Stimulated activated memory B cell treated with anti-CD40 and anti-IgM and Interleukin-4, amounts not matched to agents 10 μg/mL and 1 μg/mL and 100 μg/mL, for 72 hours (primary cell): Measurements from ENCODE around the gene TTC17.
"Not testable (repeated sequence)": the region's sequence is repeated elsewhere in the genome, so short reads cannot be mapped to it uniquely, and the experiment has no call there.

ENCODE experiments used
- ATAC-seq: fragments of 150-1000 bp; cut with Tn5 transposase; 2 replicates; pipeline ENCODE4 v1.10.0; 2021
- H3K27ac Mint-ChIP-seq: one replicate; pipeline ENCODE4 v1.8.0; 2022; ENCODE audit warnings: mild to moderate bottlenecking, mixed read lengths
- H3K27me3 Mint-ChIP-seq: one replicate; pipeline ENCODE4 v1.8.0; 2022; ENCODE audit warnings: mixed read lengths
- H3K36me3 Mint-ChIP-seq: one replicate; pipeline ENCODE4 v1.8.0; 2022; ENCODE audit warnings: mixed read lengths
- H3K4me1 Mint-ChIP-seq: one replicate; pipeline ENCODE4 v1.8.0; 2022; ENCODE audit warnings: mixed read lengths
- H3K4me3 Mint-ChIP-seq: one replicate; pipeline ENCODE4 v1.8.0; 2022; ENCODE audit warnings: mild to moderate bottlenecking, moderate library complexity, mixed read lengths
- H3K9me3 Mint-ChIP-seq: one replicate; pipeline ENCODE4 v1.8.0; 2022; ENCODE audit warnings: mixed read lengths

The TTC17 gene

DNA sequence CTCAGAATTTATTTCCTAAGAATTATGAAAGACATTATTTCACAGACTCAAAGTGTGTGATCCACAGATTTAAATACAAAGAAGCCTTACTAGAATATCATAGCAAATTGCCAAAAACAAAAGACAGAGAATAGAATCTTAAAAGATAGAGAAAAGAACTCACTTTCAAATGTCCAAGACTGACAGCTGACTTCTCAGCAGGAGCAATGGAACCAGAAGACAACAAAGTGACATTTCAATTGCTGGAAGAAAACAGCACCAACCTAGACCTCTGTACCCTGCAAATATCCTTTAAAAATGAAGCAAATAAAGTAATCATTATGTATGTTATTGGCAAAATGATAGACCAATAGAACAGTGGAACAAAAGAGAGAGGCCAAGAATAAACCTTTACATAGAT, 109.2 kb downstream of the TTC17 start:
- ATAC-seq, result no peak
- peaks cover 53% of the 10 kb centered on the region for H3K36me3 Mint-ChIP-seq
- H3K27ac Mint-ChIP-seq, result no peak overlapping the region
- no peak overlapping the region for H3K4me3 Mint-ChIP-seq
- peaks cover 26% of the 10 kb centered on the region for H3K9me3 Mint-ChIP-seq
- no peaks in the 10 kb centered on the region for H3K27me3 Mint-ChIP-seq
- H3K4me1 Mint-ChIP-seq, result no peaks in the 10 kb centered on the region

DNA sequence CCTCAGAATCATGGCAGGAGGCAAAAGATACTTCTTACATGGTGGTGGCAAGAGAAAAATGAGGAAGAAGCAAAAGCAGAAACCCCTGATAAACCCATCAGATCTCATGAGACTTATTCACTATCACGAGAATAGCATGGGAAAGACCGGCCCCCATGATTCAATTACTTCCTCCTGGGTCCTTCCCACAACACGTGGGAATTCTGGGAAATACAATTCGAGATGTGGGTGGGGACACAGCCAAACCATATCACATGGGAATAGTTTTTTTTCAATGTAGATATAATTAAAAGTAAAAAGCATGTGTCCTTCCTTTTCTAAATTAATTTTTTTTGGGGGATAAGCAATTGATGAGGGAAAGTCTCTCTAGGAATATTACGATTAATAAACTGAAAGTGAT, 118.8 kb downstream of the TTC17 start:
- Mint-ChIP-seq H3K36me3 (peaks cover 60% of the 10 kb centered on the region), H3K9me3 (peaks cover 33% of the 10 kb centered on the region)
- ATAC-seq, H3K27ac Mint-ChIP-seq, H3K27me3 Mint-ChIP-seq, H3K4me1 Mint-ChIP-seq, H3K4me3 Mint-ChIP-seq: not testable (repeated sequence)

DNA sequence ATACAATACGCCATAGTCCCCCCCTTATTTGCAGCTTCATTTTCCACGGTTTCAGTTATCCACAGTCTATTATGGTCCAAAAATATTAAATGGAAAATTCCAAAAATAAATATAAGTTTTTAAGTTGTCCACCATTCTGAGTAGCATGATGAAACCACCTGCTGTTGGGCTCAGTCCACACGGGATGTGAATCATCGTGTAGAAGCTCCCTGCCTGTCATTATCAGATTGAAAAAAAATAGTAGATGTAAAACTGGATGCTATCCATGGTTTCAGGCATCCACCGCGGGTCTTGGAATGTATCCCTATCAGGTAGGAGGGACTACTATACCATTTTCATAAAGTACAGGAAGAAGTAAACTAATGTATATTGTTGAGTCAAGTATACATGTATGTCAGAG, 127.4 kb downstream of the TTC17 start:
- Mint-ChIP-seq H3K27ac (no peak overlapping the region), H3K4me3 (no peak overlapping the region), H3K4me1 (no peaks in the 10 kb centered on the region), H3K36me3 (peaks cover 43% of the 10 kb centered on the region), H3K9me3 (peaks cover 5% of the 10 kb centered on the region), H3K27me3 (no peaks in the 10 kb centered on the region)
- ATAC-seq, result no peak

DNA sequence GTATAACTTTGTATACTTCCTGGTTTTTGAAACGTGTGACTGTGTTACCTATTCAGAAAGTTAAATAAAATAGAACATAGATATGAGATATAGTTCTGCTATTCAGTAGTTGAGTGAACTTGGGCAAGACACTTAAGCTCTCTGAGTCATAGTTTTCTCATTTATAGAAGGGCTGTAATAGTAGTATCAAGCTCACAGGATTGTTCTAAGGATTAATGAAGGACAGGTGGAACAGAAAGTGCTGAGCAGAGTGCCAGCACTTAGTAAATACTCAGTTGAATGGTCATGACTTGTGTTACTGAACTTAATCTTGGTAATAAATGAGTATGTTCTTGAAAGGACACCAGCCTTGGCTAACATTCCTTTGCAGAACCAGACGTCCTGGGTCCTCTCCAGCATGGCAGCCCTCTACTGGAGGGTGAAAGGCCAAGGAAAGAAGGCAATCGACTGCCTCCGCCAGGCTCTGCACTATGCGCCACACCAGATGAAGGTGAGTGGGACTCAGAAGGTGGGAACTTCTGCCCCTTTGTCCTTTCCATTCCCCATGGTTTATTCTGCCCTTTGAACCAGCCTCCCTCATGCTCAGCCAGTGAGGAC, 131.2 kb downstream of the TTC17 start:
- Mint-ChIP-seq H3K27me3 (no peaks in the 10 kb centered on the region), H3K4me3 (no peak overlapping the region), H3K27ac (no peak overlapping the region), H3K4me1 (no peaks in the 10 kb centered on the region), H3K36me3 (peaks cover 59% of the 10 kb centered on the region), H3K9me3 (no peaks in the 10 kb centered on the region)
- no peak for ATAC-seq

- Mint-ChIP-seq H3K9me3 (no peaks in the 10 kb centered on the region), H3K4me1 (no peaks in the 10 kb centered on the region), H3K27me3 (no peaks in the 10 kb centered on the region), H3K4me3 (no peak overlapping the region), H3K27ac (no peak overlapping the region), H3K36me3 (peaks cover 57% of the 10 kb centered on the region)
- ATAC-seq, result no peak
Observed at GRCh38 chr11:43492701-43493100, 134.0 kb downstream of the TTC17 start.

DNA sequence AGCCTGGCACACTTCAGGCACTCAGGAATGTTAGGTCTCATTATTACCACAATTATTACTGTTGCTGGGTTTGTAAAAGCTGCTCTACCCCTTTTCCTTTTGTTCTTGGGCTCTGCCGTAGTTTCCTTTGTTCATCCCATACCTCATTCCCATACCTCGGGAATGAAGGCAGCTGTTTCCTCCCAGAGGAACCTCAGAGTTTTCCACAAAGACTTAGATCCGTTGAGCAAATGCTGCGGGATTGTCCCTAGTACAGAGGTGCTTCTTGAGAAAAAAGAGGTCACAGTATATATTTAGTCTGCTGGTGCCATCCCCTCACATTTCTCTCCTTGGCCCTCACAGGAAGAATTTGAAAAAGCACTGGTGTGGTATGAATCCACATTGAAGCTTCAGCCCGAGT, 134.7 kb downstream of the TTC17 start:
- H3K4me3 Mint-ChIP-seq, result no peak overlapping the region
- ATAC-seq, result no peak
- peaks cover 57% of the 10 kb centered on the region for H3K36me3 Mint-ChIP-seq

GRCh38 chr11:43497144-43497543, 138.4 kb downstream of the TTC17 start:
- no peak for ATAC-seq
- H3K36me3 Mint-ChIP-seq, result peaks cover 36% of the 10 kb centered on the region
- no peak overlapping the region for H3K4me3 Mint-ChIP-seq
- peaks cover 6% of the 10 kb centered on the region for H3K27me3 Mint-ChIP-seq
- peaks cover 6% of the 10 kb centered on the region for H3K9me3 Mint-ChIP-seq
- H3K4me1 Mint-ChIP-seq, result no peaks in the 10 kb centered on the region
- no peak overlapping the region for H3K27ac Mint-ChIP-seq

More for the DNA sequence above, 134.7 kb downstream of the TTC17 start:
- Mint-ChIP-seq H3K27ac (no peak overlapping the region), H3K4me1 (no peaks in the 10 kb centered on the region), H3K9me3 (no peaks in the 10 kb centered on the region), H3K27me3 (no peaks in the 10 kb centered on the region)

GRCh38 chr11:43498561-43498960, 139.8 kb downstream of the TTC17 start:
- Mint-ChIP-seq H3K4me3 (no peak overlapping the region), H3K9me3 (peaks cover 6% of the 10 kb centered on the region), H3K36me3 (peaks cover 22% of the 10 kb centered on the region), H3K27me3 (peaks cover 13% of the 10 kb centered on the region), H3K27ac (no peak overlapping the region), H3K4me1 (no peaks in the 10 kb centered on the region)
- no peak for ATAC-seq

DNA sequence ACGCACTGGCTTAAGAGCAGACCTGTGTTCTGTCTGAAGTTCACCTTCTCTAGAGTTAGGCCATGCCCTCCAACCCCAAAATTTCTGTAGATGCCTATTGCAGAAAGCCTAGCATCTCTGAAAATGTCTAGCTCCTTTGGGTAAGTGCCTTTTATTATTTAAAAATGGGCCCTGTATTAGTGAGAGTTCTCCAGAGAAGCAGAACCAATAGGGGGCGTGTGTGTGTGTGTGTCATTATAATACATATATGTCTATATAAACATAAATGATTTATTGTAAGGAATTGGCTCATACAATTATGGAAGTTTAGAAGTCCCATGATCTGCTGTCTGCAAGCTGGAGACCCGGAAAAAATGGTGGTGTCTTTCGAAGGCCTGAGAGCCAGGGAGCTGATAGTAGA, 144.7 kb downstream of the TTC17 start:
- no peak overlapping the region for H3K4me3 Mint-ChIP-seq
- no peaks in the 10 kb centered on the region for H3K4me1 Mint-ChIP-seq
- H3K9me3 Mint-ChIP-seq, result peaks cover 6% of the 10 kb centered on the region
- H3K27ac Mint-ChIP-seq, result no peak overlapping the region
- peaks cover 13% of the 10 kb centered on the region for H3K27me3 Mint-ChIP-seq
- H3K36me3 Mint-ChIP-seq, result no peaks in the 10 kb centered on the region
- ATAC-seq, result no peak

DNA sequence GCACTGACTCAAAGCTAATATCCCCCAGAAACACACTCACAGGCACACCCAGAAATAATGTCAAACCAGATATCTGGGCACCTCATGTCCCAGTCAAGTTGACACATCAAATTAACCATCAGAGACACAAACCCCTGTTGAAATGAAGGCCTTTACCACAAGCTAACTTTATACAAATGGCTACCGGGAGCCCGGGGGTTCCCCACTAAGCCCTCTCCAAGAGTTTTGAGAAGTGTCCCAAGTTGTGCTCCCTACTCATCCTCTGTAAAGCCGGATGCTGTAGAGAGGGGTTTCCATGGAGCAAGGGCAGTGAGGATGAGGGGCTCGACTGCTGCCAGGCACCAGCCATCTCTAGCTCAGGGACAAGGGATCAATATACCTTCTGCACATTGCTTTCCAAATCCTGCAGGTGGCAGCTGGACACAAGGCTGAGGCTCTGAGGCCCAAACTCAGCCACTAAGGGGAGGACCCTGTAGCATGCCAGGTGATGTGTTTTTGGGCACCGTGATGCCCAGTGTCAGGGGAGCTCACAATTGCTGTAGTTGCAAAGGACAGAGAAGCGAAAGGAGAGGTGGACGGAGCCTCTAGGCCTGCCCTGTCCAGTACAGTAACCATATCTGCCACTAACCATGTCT, 145.7 kb downstream of the TTC17 start:
- Mint-ChIP-seq H3K27ac (no peak overlapping the region), H3K4me3 (no peak overlapping the region), H3K4me1 (no peaks in the 10 kb centered on the region), H3K36me3 (no peaks in the 10 kb centered on the region), H3K9me3 (peaks cover 6% of the 10 kb centered on the region), H3K27me3 (peaks cover 13% of the 10 kb centered on the region)
- ATAC-seq, result no peak

DNA sequence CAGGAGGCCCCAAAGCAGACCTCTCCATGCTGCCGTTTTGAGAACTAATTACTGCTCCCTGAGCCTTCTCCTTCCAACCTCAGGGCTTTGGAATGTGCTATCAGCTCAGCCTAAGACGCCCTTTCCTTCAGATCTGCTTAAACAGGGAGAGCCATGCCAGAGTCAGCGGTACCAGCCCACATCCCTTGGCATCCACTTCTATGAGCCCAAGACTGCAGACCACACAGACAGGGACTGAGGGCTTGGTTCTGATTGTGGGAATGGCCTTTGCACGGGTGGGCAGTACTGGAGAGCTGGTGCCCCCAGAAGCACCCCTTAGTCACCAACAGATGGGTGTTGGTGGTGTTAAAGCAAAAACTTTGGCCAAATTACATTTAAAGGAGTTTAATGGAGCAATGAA, 146.5 kb downstream of the TTC17 start:
- ATAC-seq, result no peak
- no peak overlapping the region for H3K27ac Mint-ChIP-seq
- no peaks in the 10 kb centered on the region for H3K36me3 Mint-ChIP-seq
- peaks cover 6% of the 10 kb centered on the region for H3K9me3 Mint-ChIP-seq
- H3K4me3 Mint-ChIP-seq, result no peak overlapping the region
- H3K27me3 Mint-ChIP-seq, result peaks cover 13% of the 10 kb centered on the region
- no peaks in the 10 kb centered on the region for H3K4me1 Mint-ChIP-seq

DNA sequence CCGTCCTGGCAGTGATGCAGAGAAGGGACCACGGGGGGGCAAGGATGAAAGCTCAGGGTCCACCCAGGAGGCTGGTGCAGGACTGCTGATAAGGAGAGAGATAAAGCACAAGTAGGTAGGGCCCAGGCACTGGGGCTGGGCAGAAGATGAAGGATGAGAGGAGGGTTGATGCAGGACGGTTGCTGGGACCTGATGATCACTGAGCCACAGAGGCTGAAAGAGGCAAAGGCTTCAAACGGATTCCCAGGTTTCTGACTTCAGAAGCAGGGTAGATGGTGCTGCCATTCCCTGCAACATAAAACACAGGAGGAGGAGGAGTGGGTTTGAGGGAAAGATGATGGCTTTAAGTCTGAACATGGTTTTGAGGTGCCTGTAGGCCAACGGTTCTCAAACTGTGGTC, 148.5 kb downstream of the TTC17 start:
- no peak overlapping the region for H3K4me3 Mint-ChIP-seq
- H3K36me3 Mint-ChIP-seq, result no peaks in the 10 kb centered on the region
- H3K27me3 Mint-ChIP-seq, result peaks cover 7% of the 10 kb centered on the region
- ATAC-seq, result no peak
- no peaks in the 10 kb centered on the region for H3K9me3 Mint-ChIP-seq
- H3K27ac Mint-ChIP-seq, result no peak overlapping the region
- H3K4me1 Mint-ChIP-seq, result no peaks in the 10 kb centered on the region

DNA sequence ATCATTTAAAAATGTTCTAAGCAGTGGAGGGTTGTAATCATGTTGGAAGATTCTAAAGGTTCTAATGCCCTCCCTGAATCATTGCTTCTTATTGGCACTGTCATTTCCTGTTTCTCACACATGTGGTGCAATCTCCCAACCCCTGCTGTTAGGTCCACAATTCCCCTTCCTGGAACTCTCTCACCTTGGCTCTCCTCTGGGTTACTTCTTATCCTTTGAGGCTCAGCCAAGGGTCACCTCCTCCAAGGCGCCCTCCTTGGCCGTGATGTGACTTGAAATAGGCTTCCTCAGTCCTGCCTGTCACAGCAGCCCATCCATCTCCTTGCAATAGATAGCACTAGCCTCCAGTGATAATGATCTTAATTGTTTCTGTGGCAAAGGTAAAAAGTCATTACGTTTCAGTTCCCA, 149.8 kb downstream of the TTC17 start:
- H3K4me3 Mint-ChIP-seq, result no peak overlapping the region

DNA sequence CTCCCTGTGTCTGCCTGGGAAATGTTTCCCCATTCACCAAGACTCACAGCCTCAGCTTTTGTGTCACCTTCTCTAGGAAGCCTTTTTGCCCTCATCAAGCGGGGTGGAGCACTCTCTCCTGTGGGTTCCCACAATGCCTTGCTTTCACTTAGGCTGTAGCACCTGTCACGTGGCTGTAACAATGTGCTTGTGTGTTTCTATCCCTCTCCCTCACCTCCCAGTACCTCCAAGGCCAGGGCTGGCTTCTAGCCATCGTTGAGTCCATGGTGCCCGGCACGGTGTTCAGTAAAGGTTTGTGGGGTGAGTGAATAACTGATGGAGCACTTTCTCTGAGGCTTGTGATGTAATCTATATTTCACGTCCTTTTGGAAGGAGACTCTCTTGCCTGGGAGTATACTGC, 153.2 kb downstream of the TTC17 start:
- H3K27ac Mint-ChIP-seq, result no peak overlapping the region
- no peaks in the 10 kb centered on the region for H3K4me1 Mint-ChIP-seq
- peaks cover 3% of the 10 kb centered on the region for H3K9me3 Mint-ChIP-seq
- no peak overlapping the region for H3K4me3 Mint-ChIP-seq
- H3K27me3 Mint-ChIP-seq, result peaks cover 22% of the 10 kb centered on the region
- ATAC-seq, result no peak
- no peaks in the 10 kb centered on the region for H3K36me3 Mint-ChIP-seq

More for the DNA sequence above, 149.8 kb downstream of the TTC17 start:
- ATAC-seq, result no peak
- Mint-ChIP-seq H3K36me3 (no peaks in the 10 kb centered on the region), H3K27me3 (no peaks in the 10 kb centered on the region), H3K27ac (no peak overlapping the region), H3K4me1 (no peaks in the 10 kb centered on the region), H3K9me3 (peaks cover 3% of the 10 kb centered on the region)

DNA sequence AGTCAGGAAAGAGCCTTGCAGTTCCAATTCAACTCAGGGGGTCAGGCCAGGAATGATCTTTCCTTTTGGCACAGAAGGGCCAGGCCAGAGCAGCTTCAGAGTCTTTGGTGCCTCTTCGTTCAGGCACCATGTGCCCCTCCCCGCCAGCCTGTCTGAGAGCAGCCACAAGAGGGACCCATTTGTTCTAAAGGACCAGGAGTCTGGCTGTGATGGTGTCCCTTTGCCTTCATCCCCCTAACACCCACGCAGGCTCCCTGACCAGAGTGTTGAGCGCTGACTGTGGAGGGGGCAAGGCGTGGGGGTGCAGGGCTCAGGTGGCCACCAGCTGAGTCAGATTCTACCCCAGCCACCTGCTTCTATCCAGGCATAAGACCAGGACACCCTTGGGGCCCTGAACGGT, 156.4 kb downstream of the TTC17 start:
- ATAC-seq, result no peak
- Mint-ChIP-seq H3K27me3 (peaks cover 36% of the 10 kb centered on the region), H3K27ac (no peak overlapping the region), H3K9me3 (peaks cover 3% of the 10 kb centered on the region), H3K36me3 (no peaks in the 10 kb centered on the region), H3K4me3 (no peak overlapping the region), H3K4me1 (no peaks in the 10 kb centered on the region)

- H3K4me1 Mint-ChIP-seq, result no peaks in the 10 kb centered on the region
- H3K27ac Mint-ChIP-seq, result no peak overlapping the region
- no peak for ATAC-seq
- peaks cover 36% of the 10 kb centered on the region for H3K27me3 Mint-ChIP-seq
- H3K4me3 Mint-ChIP-seq, result no peak overlapping the region
- no peaks in the 10 kb centered on the region for H3K36me3 Mint-ChIP-seq
- H3K9me3 Mint-ChIP-seq, result peaks cover 10% of the 10 kb centered on the region
Observed at GRCh38 chr11:43516316-43516850, 157.7 kb downstream of the TTC17 start.
